ENCODE data around the gene CD160.
"Not testable (repeated sequence)": the region's sequence is repeated elsewhere in the genome, so short reads cannot be mapped to it uniquely, and the experiment has no call there.

The CD160 gene

GRCh38 chr1:145720556-145720877 is 1.2 kb downstream of the CD160 start:
- ChIA-PET CTCF (interaction anchor here (0.6 to 4.8 kb wide), 24 partner anchors 9 to 127 kb away, joined by 3 to 53 read pairs (median 6); partner anchors contain the start of genes NUDT17, PDZK1, POLR3C and RNF115), POLR2A (interaction anchor here (0.7 to 1.2 kb wide), 3 partner anchors 13 to 125 kb away, joined by 3 read pairs; partner anchors contain the start of gene NUDT17)
- H3K4me3 ChIP-seq (ENCODE audit: low read depth, low read length), result peak overlapping the region; percentile 55; the same call in 1 of the 2 replicates
- no peak for TF ChIP-seq CTCF (IDR thresholded peaks at IDR 0.05; ENCODE audit: insufficient read depth, low read length, missing control alignments)
- DNase-seq (ENCODE audit: low read depth, low spot score), result peak; percentile 57

GRCh38 chr1:145720878-145721671 is 1.8 kb downstream of the CD160 start:
- TF ChIP-seq CTCF (IDR thresholded peaks at IDR 0.05; ENCODE audit: insufficient read depth, low read length, missing control alignments), result peak; percentile 90
- ChIA-PET POLR2A (interaction anchor here (0.7 to 1.2 kb wide), 2 partner anchors 13 to 125 kb away, joined by 3 read pairs; partner anchors contain the start of gene NUDT17), CTCF (interaction anchor here (0.7 to 4.8 kb wide), 27 partner anchors 8 to 128 kb away, joined by 3 to 53 read pairs (median 6); partner anchors contain the start of genes NUDT17, PDZK1, POLR3C and RNF115)
- H3K4me3 ChIP-seq (ENCODE audit: low read depth, low read length), result peak overlapping the region; percentile 55
- no peak for DNase-seq (ENCODE audit: low read depth, low spot score)

GRCh38 chr1:145726193-145726592 is 6.9 kb downstream of the CD160 start:
- POLR2A ChIA-PET; DNase-seq (ENCODE audit: low read depth, low spot score); CTCF ChIA-PET; H3K4me3 ChIP-seq (ENCODE audit: low read depth, low read length): not testable (repeated sequence)

GRCh38 chr1:145729196-145729595 is 9.9 kb downstream of the CD160 start:
- TF ChIP-seq CTCF (IDR thresholded peaks at IDR 0.05; ENCODE audit: insufficient read depth, low read length, missing control alignments), result no peak
- DNase-seq (ENCODE audit: low read depth, low spot score), result no peak
- no peak overlapping the region for H3K4me3 ChIP-seq (ENCODE audit: low read depth, low read length)
- ChIA-PET CTCF (interaction anchor here (0.9 to 3.0 kb wide), 2 partner anchors 8 to 14 kb away, joined by 3 to 25 read pairs; no protein-coding TSS in a partner anchor), POLR2A (no interaction called here)

GRCh38 chr1:145729666-145730436 is 10.6 kb downstream of the CD160 start:
- POLR2A ChIA-PET, result no interaction called here
- no peak for TF ChIP-seq CTCF (IDR thresholded peaks at IDR 0.05; ENCODE audit: insufficient read depth, low read length, missing control alignments)
- H3K4me3 ChIP-seq (ENCODE audit: low read depth, low read length), result no peak overlapping the region
- CTCF ChIA-PET, result interaction anchor here (0.9 to 3.0 kb wide), 2 partner anchors 9 to 15 kb away, joined by 3 to 25 read pairs; no protein-coding TSS in a partner anchor
- DNase-seq (ENCODE audit: low read depth, low spot score), result no peak

- H3K4me3 ChIP-seq (ENCODE audit: low read depth, low read length), result no peak overlapping the region
- POLR2A ChIA-PET, result no interaction called here
- no peak for DNase-seq (ENCODE audit: low read depth, low spot score)
- TF ChIP-seq CTCF (IDR thresholded peaks at IDR 0.05; ENCODE audit: insufficient read depth, low read length, missing control alignments), result no peak
- CTCF ChIA-PET, result interaction anchor here (3.0 kb wide), 1 partner anchor 10 kb away, joined by 25 read pairs; no protein-coding TSS in a partner anchor
Measured at GRCh38 chr1:145730467-145730866, 11.2 kb downstream of the CD160 start.
